Gastroesophageal sphincter (tissue), 3 donors: ENCODE results near the gene CRELD2.

Experiments
- CTCF ChIP-seq, 4 experiments: fragments of 200-600 bp in 2 of 4; fragments of 450-650 bp in 2 of 4; sonication (generic) in 1 of 4; IDR thresholded peaks; one replicate each; pipeline ENCODE4 v1.5.1; 2017 to 2019; ENCODE audit warnings: antibody characterized with exemption in 4 of 4, mild to moderate bottlenecking in 2 of 4, moderate library complexity in 2 of 4
- EP300 ChIP-seq: sonication (generic); formaldehyde crosslinking; IDR thresholded peaks from one replicate; pipeline ENCODE4 v1.6.1; 2017; ENCODE audit warnings: antibody characterized with exemption, mild to moderate bottlenecking
- POLR2A ChIP-seq, 2 donors: fragments of 450-650 bp; IDR thresholded peaks; one replicate each; pipeline ENCODE4 v1.6.1; 2017; ENCODE audit warnings: antibody characterized with exemption in 2 of 2, mild to moderate bottlenecking in 2 of 2, moderate library complexity in 1 of 2
- POLR2AphosphoS5 ChIP-seq: sonication (generic); formaldehyde crosslinking; IDR thresholded peaks from one replicate; pipeline ENCODE4 v1.6.1; 2017; ENCODE audit warnings: antibody characterized with exemption

- TF ChIP-seq EP300 (no peak), POLR2A (IDR thresholded peaks at IDR 0.05) (peak; percentile 54 to 78), POLR2AphosphoS5 (peak; percentile 96), CTCF (IDR thresholded peaks at IDR 0.05) (no peak)
Observed at GRCh38 chr22:49970528-49971231, 52.2 kb downstream of the CRELD2 start.
